DND-41 (cell line): ENCODE data around the gene MGAT4A.

Experiments used
- EZH2 ChIP-seq: IDR thresholded peaks from 3 replicates; pipeline ENCODE4 v1.6.1; 2012; ENCODE audit warnings: borderline replicate concordance, low read depth, mild to moderate bottlenecking, moderate library complexity, low read length, inconsistent platforms; ENCODE audit not compliant: severe bottlenecking
- TF ChIP-seq, protein P1 (sequence below): IDR thresholded peaks from 2 replicates; pipeline ENCODE4 v1.5.1; 2012; ENCODE audit warnings: borderline replicate concordance, low read length, moderate library complexity, mild to moderate bottlenecking; ENCODE audit not compliant: poor library complexity, severe bottlenecking; ENCODE audit errors: extremely low read depth

DNA sequence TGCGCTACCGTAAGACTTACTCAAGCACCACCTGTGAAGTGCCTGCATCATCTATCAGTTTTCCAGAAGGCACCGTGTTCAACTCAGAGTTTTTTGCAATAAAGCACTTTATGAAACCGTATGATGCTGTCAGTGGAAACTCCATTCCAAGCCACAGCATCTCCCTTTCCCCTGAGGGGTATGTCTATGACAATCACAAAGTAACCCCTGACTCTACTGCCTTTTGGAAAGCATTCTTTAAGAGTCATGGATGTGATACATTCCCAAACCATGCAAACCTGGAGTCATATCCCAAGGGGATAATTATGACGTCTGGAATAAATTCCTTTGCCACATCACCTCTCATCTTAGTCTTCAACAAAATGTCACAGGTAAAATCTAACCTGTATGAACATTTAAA is 83.3 kb downstream of the MGAT4A start:
- TF ChIP-seq EZH2, result no peak
- TF ChIP-seq, protein P1, sequence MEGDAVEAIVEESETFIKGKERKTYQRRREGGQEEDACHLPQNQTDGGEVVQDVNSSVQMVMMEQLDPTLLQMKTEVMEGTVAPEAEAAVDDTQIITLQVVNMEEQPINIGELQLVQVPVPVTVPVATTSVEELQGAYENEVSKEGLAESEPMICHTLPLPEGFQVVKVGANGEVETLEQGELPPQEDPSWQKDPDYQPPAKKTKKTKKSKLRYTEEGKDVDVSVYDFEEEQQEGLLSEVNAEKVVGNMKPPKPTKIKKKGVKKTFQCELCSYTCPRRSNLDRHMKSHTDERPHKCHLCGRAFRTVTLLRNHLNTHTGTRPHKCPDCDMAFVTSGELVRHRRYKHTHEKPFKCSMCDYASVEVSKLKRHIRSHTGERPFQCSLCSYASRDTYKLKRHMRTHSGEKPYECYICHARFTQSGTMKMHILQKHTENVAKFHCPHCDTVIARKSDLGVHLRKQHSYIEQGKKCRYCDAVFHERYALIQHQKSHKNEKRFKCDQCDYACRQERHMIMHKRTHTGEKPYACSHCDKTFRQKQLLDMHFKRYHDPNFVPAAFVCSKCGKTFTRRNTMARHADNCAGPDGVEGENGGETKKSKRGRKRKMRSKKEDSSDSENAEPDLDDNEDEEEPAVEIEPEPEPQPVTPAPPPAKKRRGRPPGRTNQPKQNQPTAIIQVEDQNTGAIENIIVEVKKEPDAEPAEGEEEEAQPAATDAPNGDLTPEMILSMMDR, result no peak
